Tibial nerve (tissue), 4 donors: ENCODE results near the gene MUL1. TPM values are rescaled to one million over a fixed set of nuclear protein-coding genes. Genes with fewer than 3 reads are reported as not detected.

Experiments used
- DNase-seq, 2 donors: peaks; one replicate each; pipeline ENCODE4 v3.0.0-alpha.2; 2019; ENCODE audit warnings: low spot score in 2 of 2
- H3K27ac ChIP-seq, 4 donors: fragments of 200-600 bp; sonication (generic) in 3 of 4; one replicate each; pipeline ENCODE4 v1.5.1; 2017 to 2019; ENCODE audit warnings: mild to moderate bottlenecking in 1 of 4
- H3K27me3 ChIP-seq, 2 donors: fragments of 200-600 bp; sonication (generic) in 1 of 2; one replicate each; pipeline versions ENCODE4 v1.5.1 to v1.6.0; 2017 to 2019
- H3K36me3 ChIP-seq, 3 donors: fragments of 200-600 bp; sonication (generic); one replicate each; pipeline ENCODE4 v1.5.1; 2018 to 2019
- H3K4me1 ChIP-seq, 4 donors: fragments of 200-600 bp; sonication (generic) in 3 of 4; one replicate each; pipeline ENCODE4 v1.5.1; 2017 to 2019
- H3K4me3 ChIP-seq, 4 donors: fragments of 200-600 bp; sonication (generic) in 3 of 4; one replicate each; pipeline ENCODE4 v1.5.1; 2017 to 2019; ENCODE audit warnings: mild to moderate bottlenecking in 1 of 4, moderate library complexity in 1 of 4
- H3K9me3 ChIP-seq, 4 donors: fragments of 200-600 bp; sonication (generic) in 3 of 4; one replicate each; pipeline ENCODE4 v1.5.1; 2017 to 2019
- CTCF ChIP-seq, 5 experiments: fragments of 200-600 bp in 3 of 5; fragments of 450-650 bp in 2 of 5; sonication (generic) in 3 of 5; IDR thresholded peaks; one replicate each; pipeline ENCODE4 v1.5.1; 2016 to 2019; ENCODE audit warnings: antibody characterized with exemption in 5 of 5, mild to moderate bottlenecking in 3 of 5, moderate library complexity in 2 of 5
- EP300 ChIP-seq, 2 donors: sonication (generic); formaldehyde crosslinking; IDR thresholded peaks; one replicate each; pipeline ENCODE4 v1.6.1; 2017; ENCODE audit warnings: antibody characterized with exemption in 2 of 2, mild to moderate bottlenecking in 1 of 2
- POLR2A ChIP-seq, 2 donors: fragments of 450-650 bp; IDR thresholded peaks; one replicate each; pipeline ENCODE4 v1.6.1; 2017; ENCODE audit warnings: antibody characterized with exemption in 2 of 2, mild to moderate bottlenecking in 2 of 2, moderate library complexity in 2 of 2
- WGBS, 2 donors: methylation state at CpG; one replicate each; pipeline ENCODE4 v1.1.5; 2018; 5-methylcytosine and 5-hydroxymethylcytosine counted together
- total RNA-seq, 4 donors: library from RNA; depleted of rRNA; stranded (reverse); fragments of >200 nt; gene quantifications; one replicate each; pipeline ENCODE4 v1.1.0, GENCODE V29; 2016

The MUL1 gene
- total RNA-seq, 4 donors from 2014 or later, result 27.5 to 31.2 (median 30.6) TPM

- Histone ChIP-seq H3K4me3 (no peak overlapping the region), H3K9me3 (no peaks in the 10 kb centered on the region), H3K27me3 (no peaks in the 10 kb centered on the region), H3K27ac (no peak overlapping the region), H3K4me1 (peaks cover 0 to 23% (median 4%) of the 10 kb centered on the region in 4 donors), H3K36me3 (peaks cover 0 to 19% (median 0%) of the 10 kb centered on the region in 3 donors)
- no peak for TF ChIP-seq CTCF (IDR thresholded peaks at IDR 0.05)
- no peak for DNase-seq
- 32% methylated on average over 5 of the region's 5 CpGs for WGBS, 2 donors
Observed at GRCh38 chr1:20493309-20493708, 14.6 kb downstream of the MUL1 start.

GRCh38 chr1:20492751-20493150 is 15.2 kb downstream of the MUL1 start:
- Histone ChIP-seq H3K9me3 (no peaks in the 10 kb centered on the region), H3K4me3 (no peak overlapping the region), H3K27ac (no peak overlapping the region), H3K4me1 (peaks cover 0 to 23% (median 4%) of the 10 kb centered on the region in 4 donors), H3K27me3 (peaks cover 0 to 3% of the 10 kb centered on the region in 2 donors), H3K36me3 (peaks cover 0 to 13% (median 0%) of the 10 kb centered on the region in 3 donors)
- TF ChIP-seq CTCF (IDR thresholded peaks at IDR 0.05) (no peak), POLR2A (IDR thresholded peaks at IDR 0.05) (no peak), EP300 (IDR thresholded peaks at IDR 0.05) (no peak)
- 51 to 54% methylated on average over 7 of the region's 7 CpGs for WGBS, 2 donors
- no peak for DNase-seq

GRCh38 chr1:20491866-20492265 is 16.1 kb downstream of the MUL1 start:
- Histone ChIP-seq H3K4me1 (peaks cover 0 to 26% (median 4%) of the 10 kb centered on the region in 4 donors), H3K27ac (no peak overlapping the region), H3K36me3 (peaks cover 0 to 4% (median 0%) of the 10 kb centered on the region in 3 donors), H3K27me3 (peaks cover 0 to 12% of the 10 kb centered on the region in 2 donors), H3K9me3 (no peaks in the 10 kb centered on the region), H3K4me3 (no peak overlapping the region)
- no peak for TF ChIP-seq CTCF (IDR thresholded peaks at IDR 0.05)
- TF ChIP-seq EP300 (IDR thresholded peaks at IDR 0.05), result no peak
- no peak for TF ChIP-seq POLR2A (IDR thresholded peaks at IDR 0.05)
- WGBS, 2 donors, result 57% methylated on average over 7 of the region's 7 CpGs
- no peak for DNase-seq

- H3K4me1 ChIP-seq, result peaks cover 0 to 33% (median 6%) of the 10 kb centered on the region in 4 donors
- TF ChIP-seq CTCF (IDR thresholded peaks at IDR 0.05) (no peak), EP300 (IDR thresholded peaks at IDR 0.05) (no peak), POLR2A (IDR thresholded peaks at IDR 0.05) (no peak)
- no peak overlapping the region for H3K27ac ChIP-seq
- H3K27me3 ChIP-seq, result peaks cover 0 to 18% of the 10 kb centered on the region in 2 donors
- H3K4me3 ChIP-seq, result no peak overlapping the region
- DNase-seq, result no peak
- H3K9me3 ChIP-seq, result no peaks in the 10 kb centered on the region
- H3K36me3 ChIP-seq, result no peaks in the 10 kb centered on the region
- 48 to 52% methylated on average over 5 to 6 of the region's 6 CpGs for WGBS, 2 donors
Observed at GRCh38 chr1:20491178-20491577, 16.8 kb downstream of the MUL1 start.

- TF ChIP-seq CTCF (IDR thresholded peaks at IDR 0.05) (no peak), POLR2A (IDR thresholded peaks at IDR 0.05) (no peak)
- WGBS, 2 donors, result 8 to 20% methylated on average over 4 of the region's 4 CpGs
- no peak overlapping the region for H3K4me3 ChIP-seq
- no peak for DNase-seq
- no peaks in the 10 kb centered on the region for H3K9me3 ChIP-seq
- H3K27ac ChIP-seq, result no peak overlapping the region
- H3K4me1 ChIP-seq, result peaks cover 0 to 39% (median 16%) of the 10 kb centered on the region in 4 donors
- H3K36me3 ChIP-seq, result no peaks in the 10 kb centered on the region
- H3K27me3 ChIP-seq, result peaks cover 0 to 46% of the 10 kb centered on the region in 2 donors
Observed at GRCh38 chr1:20487236-20487590, 20.7 kb downstream of the MUL1 start.
